Gastroesophageal sphincter (tissue), 3 donors: ENCODE measurements around the gene SRGAP2C.
"Not testable (repeated sequence)": the region's sequence is repeated elsewhere in the genome, so short reads cannot be mapped to it uniquely, and the experiment has no call there.

ENCODE experiments used
- POLR2A ChIP-seq, 2 donors: fragments of 450-650 bp; IDR thresholded peaks; one replicate each; pipeline ENCODE4 v1.6.1; 2017; ENCODE audit warnings: antibody characterized with exemption in 2 of 2, mild to moderate bottlenecking in 2 of 2, moderate library complexity in 1 of 2
- TF ChIP-seq, protein P1 (sequence below), 4 experiments: fragments of 200-600 bp in 2 of 4; fragments of 450-650 bp in 2 of 4; sonication (generic) in 1 of 4; IDR thresholded peaks; one replicate each; pipeline ENCODE4 v1.5.1; 2017 to 2019; ENCODE audit warnings: antibody characterized with exemption in 4 of 4, mild to moderate bottlenecking in 2 of 4, moderate library complexity in 2 of 4

DNA sequence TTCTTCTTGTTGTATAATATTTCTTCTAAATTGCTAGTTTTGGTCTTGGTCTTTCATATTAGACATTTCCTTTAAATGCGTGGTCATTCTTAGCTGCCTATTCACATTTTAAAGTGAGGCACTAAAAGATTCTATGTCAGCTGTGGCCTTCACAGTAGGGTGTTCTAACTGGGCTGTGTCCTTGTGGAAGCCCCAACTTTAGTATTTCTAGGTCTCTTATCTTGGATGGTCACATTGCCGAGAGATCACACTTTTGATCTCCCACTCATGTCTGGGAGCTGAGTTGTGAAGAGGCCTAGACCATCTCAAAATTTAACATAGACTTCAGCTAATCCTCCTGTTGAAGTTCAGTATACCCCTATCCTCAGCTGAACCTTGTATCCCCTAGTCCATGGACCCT is 185.2 kb downstream of the SRGAP2C start:
- TF ChIP-seq, protein P1, sequence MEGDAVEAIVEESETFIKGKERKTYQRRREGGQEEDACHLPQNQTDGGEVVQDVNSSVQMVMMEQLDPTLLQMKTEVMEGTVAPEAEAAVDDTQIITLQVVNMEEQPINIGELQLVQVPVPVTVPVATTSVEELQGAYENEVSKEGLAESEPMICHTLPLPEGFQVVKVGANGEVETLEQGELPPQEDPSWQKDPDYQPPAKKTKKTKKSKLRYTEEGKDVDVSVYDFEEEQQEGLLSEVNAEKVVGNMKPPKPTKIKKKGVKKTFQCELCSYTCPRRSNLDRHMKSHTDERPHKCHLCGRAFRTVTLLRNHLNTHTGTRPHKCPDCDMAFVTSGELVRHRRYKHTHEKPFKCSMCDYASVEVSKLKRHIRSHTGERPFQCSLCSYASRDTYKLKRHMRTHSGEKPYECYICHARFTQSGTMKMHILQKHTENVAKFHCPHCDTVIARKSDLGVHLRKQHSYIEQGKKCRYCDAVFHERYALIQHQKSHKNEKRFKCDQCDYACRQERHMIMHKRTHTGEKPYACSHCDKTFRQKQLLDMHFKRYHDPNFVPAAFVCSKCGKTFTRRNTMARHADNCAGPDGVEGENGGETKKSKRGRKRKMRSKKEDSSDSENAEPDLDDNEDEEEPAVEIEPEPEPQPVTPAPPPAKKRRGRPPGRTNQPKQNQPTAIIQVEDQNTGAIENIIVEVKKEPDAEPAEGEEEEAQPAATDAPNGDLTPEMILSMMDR (IDR thresholded peaks at IDR 0.05) = not testable (repeated sequence)
- not testable (repeated sequence) for TF ChIP-seq POLR2A (IDR thresholded peaks at IDR 0.05)
